Chondrocyte (in vitro differentiated cells): Measurements from ENCODE around the gene INTS1. TPM values are rescaled to one million over a fixed set of nuclear protein-coding genes. Genes with fewer than 3 reads are reported as not detected.

Experiments
- DNase-seq: peaks from one replicate; pipeline ENCODE4 v3.0.0; 2021; ENCODE audit warnings: mixed read lengths, low spot score
- H3K27ac Mint-ChIP-seq: one replicate; pipeline ENCODE4 v1.8.0; 2021; ENCODE audit warnings: mild to moderate bottlenecking, moderate library complexity, mixed read lengths; ENCODE audit not compliant: unreplicated experiment
- H3K27me3 Mint-ChIP-seq: 2 replicates; pipeline ENCODE4 v1.8.0; 2021; ENCODE audit warnings: low read depth, mixed read lengths
- H3K36me3 Mint-ChIP-seq: 2 replicates; pipeline ENCODE4 v1.8.0; 2021; ENCODE audit warnings: low read depth, mixed read lengths
- H3K4me1 Mint-ChIP-seq: 2 replicates; pipeline ENCODE4 v1.8.0; 2021; ENCODE audit warnings: low read depth, mild to moderate bottlenecking, mixed read lengths
- H3K4me3 Mint-ChIP-seq: one replicate; pipeline ENCODE4 v1.8.0; 2021; ENCODE audit warnings: mild to moderate bottlenecking, moderate library complexity, mixed read lengths; ENCODE audit not compliant: unreplicated experiment
- H3K9me3 Mint-ChIP-seq: 2 replicates; pipeline ENCODE4 v1.8.0; 2021; ENCODE audit warnings: low read depth, mixed read lengths
- CTCF ChIP-seq: fragments of 200-600 bp; sonication (generic); IDR thresholded peaks from 2 replicates; pipeline ENCODE4 v1.5.0; 2021; ENCODE audit warnings: antibody characterized with exemption, mild to moderate bottlenecking, moderate library complexity
- total RNA-seq: library from RNA; stranded (reverse); gene quantifications from 3 replicates; pipeline ENCODE4 v1.2.1, GENCODE V29; 2021

Gene INTS1
- total RNA-seq, 1 donor from 2014 or later: 80.4 TPM

GRCh38 chr7:1450987-1451386, 53.2 kb downstream of the INTS1 start:
- no peak overlapping the region for H3K4me3 Mint-ChIP-seq
- H3K36me3 Mint-ChIP-seq: no peaks in the 10 kb centered on the region
- no peak overlapping the region for H3K27ac Mint-ChIP-seq
- DNase-seq: no peak
- H3K4me1 Mint-ChIP-seq: peaks cover 31% of the 10 kb centered on the region
- TF ChIP-seq CTCF: no peak
- H3K9me3 Mint-ChIP-seq: no peaks in the 10 kb centered on the region
- H3K27me3 Mint-ChIP-seq: no peaks in the 10 kb centered on the region

- Mint-ChIP-seq H3K36me3 (no peaks in the 10 kb centered on the region), H3K4me3 (no peak overlapping the region), H3K27ac (no peak overlapping the region), H3K9me3 (no peaks in the 10 kb centered on the region), H3K27me3 (no peaks in the 10 kb centered on the region), H3K4me1 (peaks cover 27% of the 10 kb centered on the region)
- no peak for DNase-seq
- TF ChIP-seq CTCF: no peak
Observed at GRCh38 chr7:1450431-1450830, 53.8 kb downstream of the INTS1 start.

GRCh38 chr7:1449951-1450350, 54.2 kb downstream of the INTS1 start:
- Mint-ChIP-seq H3K27ac (no peak overlapping the region), H3K27me3 (no peaks in the 10 kb centered on the region), H3K36me3 (no peaks in the 10 kb centered on the region), H3K9me3 (no peaks in the 10 kb centered on the region), H3K4me3 (no peak overlapping the region), H3K4me1 (peaks cover 25% of the 10 kb centered on the region)
- no peak for DNase-seq
- TF ChIP-seq CTCF: no peak

GRCh38 chr7:1449501-1449900, 54.7 kb downstream of the INTS1 start:
- TF ChIP-seq CTCF: no peak
- no peaks in the 10 kb centered on the region for H3K27me3 Mint-ChIP-seq
- H3K36me3 Mint-ChIP-seq: no peaks in the 10 kb centered on the region
- no peaks in the 10 kb centered on the region for H3K9me3 Mint-ChIP-seq
- no peak overlapping the region for H3K27ac Mint-ChIP-seq
- no peak overlapping the region for H3K4me3 Mint-ChIP-seq
- H3K4me1 Mint-ChIP-seq: peaks cover 20% of the 10 kb centered on the region
- DNase-seq: no peak

- Mint-ChIP-seq H3K4me3 (no peak overlapping the region), H3K36me3 (no peaks in the 10 kb centered on the region), H3K27me3 (no peaks in the 10 kb centered on the region), H3K27ac (no peak overlapping the region), H3K9me3 (no peaks in the 10 kb centered on the region), H3K4me1 (peaks cover 17% of the 10 kb centered on the region)
- peak; percentile 22 for TF ChIP-seq CTCF
- no peak for DNase-seq
Observed at GRCh38 chr7:1448958-1449357, 55.2 kb downstream of the INTS1 start.
